Fibroblast of upper back skin (primary cell): Measurements from ENCODE around the gene EIF4ENIF1.
"Not testable (repeated sequence)": the region's sequence is repeated elsewhere in the genome, so short reads cannot be mapped to it uniquely, and the experiment has no call there.

Experiments used
- DNase-seq: peaks from one replicate; pipeline ENCODE4 v3.0.0-alpha.2; 2013

Gene EIF4ENIF1

GRCh38 chr22:31493355-31493754 is 3.7 kb upstream of the EIF4ENIF1 start:
- not testable (repeated sequence) for DNase-seq

DNA sequence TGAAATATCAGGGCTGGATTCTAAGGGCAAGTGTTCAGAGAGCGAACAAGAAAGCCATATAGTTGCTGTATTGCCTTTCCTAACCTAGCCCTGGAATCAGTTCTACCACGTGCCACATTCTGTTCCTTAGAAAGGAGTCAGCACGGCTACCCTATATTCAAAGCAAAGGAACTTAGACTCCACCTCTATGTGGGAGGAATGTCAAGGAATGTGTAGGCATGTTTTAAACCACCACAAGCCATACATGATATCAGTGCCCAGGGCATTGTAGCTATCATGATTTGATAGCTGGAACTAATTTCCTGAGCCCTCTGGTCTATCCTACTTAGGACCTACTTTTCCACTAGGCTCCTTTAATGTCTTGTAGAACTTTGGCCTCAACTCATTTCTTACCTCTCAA is 2.5 kb upstream of the EIF4ENIF1 start:
- no peak for DNase-seq

- no peak for DNase-seq
Measured at GRCh38 chr22:31491218-31491962, 1.7 kb upstream of the EIF4ENIF1 start.

DNA sequence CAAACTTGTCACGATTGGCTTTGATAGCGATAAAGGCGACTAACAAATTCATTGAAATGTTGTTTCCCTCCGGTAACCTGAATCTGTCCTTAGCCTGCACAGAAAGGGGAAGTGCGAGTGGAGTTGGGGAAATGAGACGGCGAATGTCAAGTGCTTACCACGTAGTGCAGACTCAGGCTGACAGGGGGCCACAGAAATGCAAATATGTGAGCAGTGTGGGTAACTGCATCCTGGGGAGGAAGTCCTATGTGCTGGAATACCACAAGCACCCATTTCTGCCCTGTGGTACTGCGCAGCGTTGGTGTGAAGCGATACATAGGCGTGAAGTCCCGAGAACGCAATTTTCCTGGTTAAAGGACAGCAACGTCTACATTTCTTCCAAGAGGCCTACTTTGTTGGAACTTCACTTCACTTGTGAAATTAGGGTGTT is 869 bp upstream of the EIF4ENIF1 start:
- DNase-seq: peak; percentile 68

GRCh38 chr22:31488988-31489617 is 539 bp downstream of the EIF4ENIF1 start:
- DNase-seq: no peak

DNA sequence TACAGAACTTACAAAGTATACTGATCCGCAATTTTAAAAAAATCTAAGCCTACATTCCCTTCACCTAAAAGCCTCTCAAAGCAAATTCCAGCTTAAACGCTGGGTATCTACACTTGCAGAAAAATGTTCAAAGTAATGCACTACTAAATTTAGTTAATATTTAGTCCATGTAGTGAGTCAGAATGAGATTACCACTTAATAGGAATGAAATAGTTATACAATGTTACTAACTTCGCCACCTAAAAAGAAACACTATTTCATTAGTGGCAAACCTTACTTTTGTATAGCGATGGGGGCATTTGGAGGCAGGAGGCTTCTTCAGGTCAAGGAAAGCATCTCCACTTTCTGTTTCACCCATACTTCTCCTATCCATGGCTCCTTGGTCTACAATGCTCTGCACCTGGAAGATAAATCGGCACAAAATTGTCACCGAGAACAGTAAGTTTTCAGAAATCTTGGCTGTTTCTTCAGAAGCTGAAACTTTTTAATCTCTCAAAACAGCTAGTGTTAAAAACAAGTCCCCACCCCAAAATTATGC is 1.2 kb downstream of the EIF4ENIF1 start:
- no peak for DNase-seq

- DNase-seq: no peak
Measured at GRCh38 chr22:31486951-31487350, 2.7 kb downstream of the EIF4ENIF1 start.

GRCh38 chr22:31486369-31486768 is 3.3 kb downstream of the EIF4ENIF1 start:
- not testable (repeated sequence) for DNase-seq

GRCh38 chr22:31482470-31482869 is 7.2 kb downstream of the EIF4ENIF1 start:
- DNase-seq: not testable (repeated sequence)

DNA sequence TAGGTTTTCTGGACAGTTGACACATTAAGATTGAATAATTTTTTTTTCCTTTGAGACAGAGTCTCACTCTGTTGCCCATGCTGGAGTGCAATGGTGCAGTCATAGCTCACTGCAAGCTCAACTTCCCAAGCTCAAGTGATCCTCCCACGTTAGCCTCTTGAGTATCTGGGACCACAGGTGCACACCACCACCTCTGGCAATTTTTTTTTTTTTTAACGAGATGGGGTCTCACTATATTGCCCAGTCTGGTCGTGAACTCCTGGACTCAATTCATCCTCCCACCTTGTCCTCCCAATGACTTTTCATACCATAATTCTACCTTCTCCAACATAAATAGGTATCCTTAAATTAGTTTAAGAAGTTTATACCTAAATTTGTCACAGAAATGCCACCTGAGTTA is 8.5 kb downstream of the EIF4ENIF1 start:
- DNase-seq: no peak

- DNase-seq: no peak
Measured at GRCh38 chr22:31477329-31477728, 12.3 kb downstream of the EIF4ENIF1 start.

DNA sequence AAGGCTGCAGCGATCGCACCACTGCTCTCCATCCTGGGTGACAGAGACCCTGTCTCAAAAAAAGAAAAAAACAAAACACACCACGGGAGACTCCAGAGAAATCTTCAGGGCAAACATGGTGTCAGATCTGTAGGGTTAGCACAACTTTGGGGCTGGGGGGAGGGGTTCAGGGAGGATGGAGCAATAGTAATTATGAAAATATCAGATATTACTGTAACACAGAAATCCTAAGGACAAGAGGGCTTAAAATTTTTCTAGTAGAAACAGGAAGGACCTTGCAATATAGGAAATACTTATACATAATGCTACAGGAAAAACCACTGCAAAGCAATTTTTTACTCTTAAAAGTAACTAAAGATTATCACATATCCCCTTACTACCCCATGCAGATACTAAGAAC is 13.8 kb downstream of the EIF4ENIF1 start:
- no peak for DNase-seq

- peak; percentile 79 for DNase-seq
Measured at GRCh38 chr22:31474743-31475142, 14.9 kb downstream of the EIF4ENIF1 start.

DNA sequence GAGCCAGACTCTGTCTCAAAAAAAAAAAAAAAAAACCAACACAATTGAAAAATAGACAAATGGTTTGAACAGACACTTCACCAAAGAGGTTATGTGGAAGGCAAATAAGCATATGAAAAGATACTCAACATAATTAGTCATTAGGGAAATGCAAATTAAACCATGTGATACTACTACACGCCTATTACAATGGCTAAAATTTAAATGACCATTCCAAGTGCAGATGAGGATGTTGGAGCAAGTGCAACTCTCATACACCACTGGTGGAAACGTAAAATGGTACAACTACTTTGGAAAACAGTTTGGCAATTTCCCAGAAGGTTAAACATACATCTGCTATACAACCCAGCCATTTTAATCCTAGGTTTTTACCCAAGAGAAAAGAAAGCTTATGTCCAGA is 24.3 kb downstream of the EIF4ENIF1 start:
- no peak for DNase-seq

- DNase-seq: no peak
Measured at GRCh38 chr22:31461699-31462098, 27.9 kb downstream of the EIF4ENIF1 start.

DNA sequence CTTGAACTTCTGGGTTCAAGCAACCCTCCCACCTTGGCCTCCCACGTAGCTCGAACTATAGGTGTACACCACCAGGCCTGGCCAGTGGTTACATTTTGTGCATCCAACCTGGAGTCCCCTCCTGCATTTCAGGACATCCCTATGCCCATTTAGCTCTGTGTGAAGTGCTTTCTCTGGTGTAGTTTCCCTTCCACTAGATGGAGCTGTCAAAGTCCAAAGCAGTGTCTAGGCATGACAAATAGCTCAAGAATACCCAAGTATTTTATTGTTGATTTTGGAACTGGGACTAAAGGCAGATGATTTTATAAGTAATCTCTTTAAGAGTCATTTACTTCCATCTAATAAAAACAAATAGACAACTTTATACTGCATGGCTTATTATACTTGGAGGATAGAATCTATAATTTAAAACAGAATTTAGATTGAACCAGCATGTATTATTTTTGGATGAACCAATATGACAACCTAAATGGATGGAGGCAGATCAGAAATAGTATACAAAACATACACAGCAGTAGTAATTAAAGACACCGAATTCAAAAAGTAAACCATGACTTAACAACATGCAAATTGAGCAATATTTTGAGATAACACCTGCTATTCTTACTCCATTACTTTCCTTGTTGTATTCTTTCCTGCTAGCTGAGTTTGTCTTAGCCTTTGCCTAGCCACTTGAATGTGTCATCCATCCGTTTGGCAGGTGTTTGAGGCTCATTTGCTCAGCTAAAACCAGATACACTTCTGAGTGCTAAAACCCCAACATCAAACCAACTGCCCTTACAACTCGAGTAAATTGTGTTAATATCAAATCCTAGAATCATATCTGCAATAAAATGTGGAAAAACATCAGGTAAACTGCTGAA is 37.7 kb downstream of the EIF4ENIF1 start:
- peak; percentile 39 for DNase-seq

GRCh38 chr22:31449506-31449905 is 40.1 kb downstream of the EIF4ENIF1 start:
- DNase-seq: no peak

GRCh38 chr22:31448382-31448781 is 41.3 kb downstream of the EIF4ENIF1 start:
- no peak for DNase-seq

GRCh38 chr22:31447337-31447736 is 42.3 kb downstream of the EIF4ENIF1 start:
- no peak for DNase-seq

DNA sequence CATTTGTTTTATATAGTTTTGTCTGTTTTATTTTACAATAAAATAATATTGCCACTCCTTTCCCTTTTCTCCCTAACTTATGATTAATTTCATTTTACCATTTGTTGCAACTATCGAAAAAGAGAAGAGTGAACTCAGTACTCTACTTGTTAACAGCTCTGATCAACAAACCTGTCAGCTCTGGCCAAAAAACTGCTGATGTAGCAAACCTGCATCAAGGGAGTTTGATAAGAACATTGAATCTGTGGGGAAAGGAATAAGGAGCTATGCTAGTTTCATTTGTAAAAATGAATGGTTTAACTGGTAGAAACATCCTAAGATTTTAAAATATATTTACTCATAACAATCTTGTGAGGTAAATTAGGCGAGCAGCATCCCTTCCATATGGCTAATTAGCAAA is 42.9 kb downstream of the EIF4ENIF1 start:
- no peak for DNase-seq

GRCh38 chr22:31446208-31446607 is 43.4 kb downstream of the EIF4ENIF1 start:
- DNase-seq: no peak

DNA sequence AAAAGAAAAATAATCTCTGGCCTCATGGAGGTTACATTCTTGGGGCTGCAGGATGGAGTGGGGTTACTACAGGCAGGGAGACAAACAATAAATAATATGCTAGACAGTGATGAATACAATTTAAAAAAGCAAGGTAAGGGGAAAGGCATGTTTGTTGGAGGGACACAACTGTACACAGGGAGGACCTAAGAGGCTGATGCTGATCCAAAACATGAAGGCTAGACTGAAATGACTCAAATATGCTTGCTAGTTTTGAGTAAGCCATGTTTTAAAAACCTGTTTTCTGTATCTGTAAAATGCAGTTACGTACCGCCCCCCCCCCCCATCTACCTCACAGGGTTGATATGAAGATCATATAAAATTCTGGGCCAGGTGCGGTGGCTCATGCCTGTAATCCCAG is 44.0 kb downstream of the EIF4ENIF1 start:
- no peak for DNase-seq

GRCh38 chr22:31443516-31443915 is 46.1 kb downstream of the EIF4ENIF1 start:
- DNase-seq: no peak
